GM20000 (cell line): ENCODE data around the gene E2F3.

ENCODE experiments used
- DNase-seq: peaks from one replicate; pipeline ENCODE4 v3.0.0; 2012; ENCODE audit warnings: low spot score
- CTCF ChIP-seq: IDR thresholded peaks from 2 replicates; pipeline ENCODE4 v1.5.1; 2012; ENCODE audit warnings: mild to moderate bottlenecking, control low read depth; ENCODE audit errors: extremely low read depth, missing control alignments

E2F3 gene

DNA sequence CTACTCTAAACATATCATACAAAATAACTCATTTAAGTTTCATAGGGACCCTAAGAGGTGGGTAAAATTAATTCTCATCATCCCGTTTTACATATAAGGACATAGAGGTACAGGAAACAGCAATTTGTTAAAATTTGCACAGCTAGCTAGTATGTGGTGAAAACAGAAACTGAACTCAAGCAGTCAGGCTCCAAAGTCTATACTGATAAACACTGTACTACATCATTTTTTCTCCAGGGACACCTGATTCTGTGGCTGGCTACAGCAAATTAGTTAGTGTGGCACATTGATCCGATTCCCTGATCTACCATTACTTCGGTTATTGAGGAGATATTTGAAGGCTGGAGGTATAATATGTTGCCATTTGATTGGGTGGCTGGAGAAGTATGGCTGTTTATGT, 36.2 kb upstream of the E2F3 start:
- no peak for TF ChIP-seq CTCF

DNA sequence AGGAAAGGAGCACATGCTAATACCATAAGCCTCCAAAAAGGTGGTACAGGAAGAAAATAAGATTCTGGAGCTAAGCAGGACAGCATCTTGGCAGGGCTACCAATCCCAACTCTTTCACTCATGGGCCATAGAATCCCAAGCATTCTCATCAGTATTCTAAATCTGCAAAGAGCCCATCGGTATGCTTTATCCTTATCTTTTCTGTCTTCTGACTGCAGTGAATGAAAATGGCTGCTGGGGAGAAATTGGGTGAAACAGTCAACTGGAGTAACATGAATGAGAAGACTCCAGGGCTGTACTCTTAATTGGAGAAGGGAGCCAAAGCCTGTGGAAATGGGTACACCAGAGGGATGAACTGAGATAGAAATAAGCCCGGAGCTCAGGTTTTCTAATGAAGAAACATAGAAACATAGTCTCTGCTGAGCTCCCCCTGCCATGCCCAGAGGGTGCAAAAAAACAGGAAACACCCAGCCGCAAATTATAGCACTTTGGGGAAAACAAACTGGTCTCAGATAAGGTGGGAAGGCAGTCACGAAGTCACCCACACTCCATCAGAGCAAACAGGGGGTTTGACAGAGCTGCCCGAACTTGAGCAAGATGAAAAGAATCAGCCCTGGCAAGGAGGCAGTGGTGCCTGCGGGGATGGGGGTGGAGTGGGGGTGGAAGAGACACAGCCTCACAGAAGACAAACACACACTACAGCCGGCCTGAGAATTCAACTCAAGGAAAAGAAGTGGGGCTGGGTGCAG, 35.4 kb upstream of the E2F3 start:
- no peak for DNase-seq
- TF ChIP-seq CTCF: no peak

More for the DNA sequence above, 36.2 kb upstream of the E2F3 start:
- no peak for DNase-seq

- DNase-seq: no peak
- no peak for TF ChIP-seq CTCF
Measured at GRCh38 chr6:20367743-20368485, 33.8 kb upstream of the E2F3 start.

GRCh38 chr6:20370393-20370792, 31.3 kb upstream of the E2F3 start:
- DNase-seq: no peak
- TF ChIP-seq CTCF: no peak

DNA sequence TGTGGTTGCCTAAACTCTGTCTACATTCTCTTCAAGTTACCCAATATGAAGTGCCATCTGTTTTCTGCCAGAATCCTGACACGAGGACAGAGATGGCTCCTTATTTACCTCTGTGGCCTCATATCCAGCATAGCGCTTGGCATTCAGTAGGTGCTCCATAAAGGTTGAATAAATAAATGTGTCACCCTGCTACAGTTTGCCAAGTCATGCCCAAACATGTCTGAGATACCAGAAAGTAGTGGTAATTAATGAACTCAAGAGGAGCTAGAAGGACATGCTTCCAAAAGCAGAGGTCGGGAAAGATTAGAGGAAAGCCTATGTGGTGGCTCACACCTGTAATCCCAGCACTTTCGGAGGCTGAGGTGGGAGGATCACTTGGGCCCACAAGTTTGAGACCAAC, 30.9 kb upstream of the E2F3 start:
- TF ChIP-seq CTCF: no peak

GRCh38 chr6:20375436-20375835, 26.2 kb upstream of the E2F3 start:
- no peak for DNase-seq
- TF ChIP-seq CTCF: no peak

More for the DNA sequence above, 30.9 kb upstream of the E2F3 start:
- no peak for DNase-seq

DNA sequence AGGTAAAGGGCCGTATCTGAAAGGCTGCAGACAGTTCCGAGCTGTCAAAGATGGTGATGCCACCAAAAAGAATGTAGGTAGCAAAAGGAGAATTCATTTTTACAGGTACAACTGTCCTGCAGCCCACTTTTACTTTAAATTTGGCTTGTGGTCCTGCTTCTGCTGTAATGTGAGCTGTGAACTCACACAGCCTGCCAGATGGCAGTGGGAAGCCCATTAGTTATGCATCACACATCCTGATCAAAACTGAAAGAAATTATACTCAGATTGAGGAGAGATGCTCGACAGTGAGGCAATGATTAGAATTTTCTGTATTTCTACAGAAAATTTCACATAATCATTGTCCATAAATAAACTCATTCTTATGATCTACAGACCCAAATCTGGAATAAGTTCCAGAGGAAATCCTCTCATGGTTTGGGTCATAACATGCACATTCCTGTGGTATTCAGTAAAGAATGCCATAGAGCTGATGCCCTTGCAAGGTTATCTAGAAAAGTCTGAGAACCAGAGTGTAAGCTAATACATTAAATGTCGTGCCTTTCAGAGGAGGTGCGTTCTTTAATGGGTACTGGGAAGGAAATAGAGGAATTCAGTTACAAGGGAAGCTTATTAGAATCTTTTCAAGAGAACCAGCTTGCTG, 23.9 kb upstream of the E2F3 start:
- TF ChIP-seq CTCF: no peak
- DNase-seq: no peak
